ENCODE measurements around the gene STARD8. TPM values are rescaled to one million over a fixed set of nuclear protein-coding genes. Genes with fewer than 3 reads are reported as not detected.
"Not testable (repeated sequence)": the region's sequence is repeated elsewhere in the genome, so short reads cannot be mapped to it uniquely, and the experiment has no call there.

The STARD8 gene
- total RNA-seq, 1 experiment from 2014 or later, result 14.4 TPM

- DNase-seq (ENCODE audit: low read depth), result not testable (repeated sequence)
These were observed 9.0 kb downstream of the STARD8 start for GRCh38 chrX:68656473-68656872.

- DNase-seq (ENCODE audit: low read depth), result no peak
These were observed 11.1 kb downstream of the STARD8 start for GRCh38 chrX:68658530-68658929.

GRCh38 chrX:68659385-68659784 is 11.9 kb downstream of the STARD8 start:
- peak; percentile 40 for DNase-seq (ENCODE audit: low read depth)

- no peak for DNase-seq (ENCODE audit: low read depth)
These were observed 12.3 kb downstream of the STARD8 start for GRCh38 chrX:68659786-68660185.

- no peak for DNase-seq (ENCODE audit: low read depth)
These were observed 13.3 kb downstream of the STARD8 start for GRCh38 chrX:68660746-68661145.

- no peak for DNase-seq (ENCODE audit: low read depth)
These were observed 18.0 kb downstream of the STARD8 start for GRCh38 chrX:68665502-68665901.

GRCh38 chrX:68666580-68666979 is 19.1 kb downstream of the STARD8 start:
- DNase-seq (ENCODE audit: low read depth), result no peak

GRCh38 chrX:68669094-68669860 is 21.8 kb downstream of the STARD8 start:
- no peak for DNase-seq (ENCODE audit: low read depth)

- DNase-seq (ENCODE audit: low read depth), result no peak
These were observed 22.4 kb downstream of the STARD8 start for GRCh38 chrX:68669871-68670270.

- no peak for DNase-seq (ENCODE audit: low read depth)
These were observed 23.8 kb downstream of the STARD8 start for GRCh38 chrX:68671221-68671620.

- no peak for DNase-seq (ENCODE audit: low read depth)
These were observed 25.3 kb downstream of the STARD8 start for GRCh38 chrX:68672581-68673318.

GRCh38 chrX:68675571-68675970 is 28.1 kb downstream of the STARD8 start:
- no peak for DNase-seq (ENCODE audit: low read depth)

- DNase-seq (ENCODE audit: low read depth), result no peak
These were observed 28.9 kb downstream of the STARD8 start for GRCh38 chrX:68676335-68676734.

GRCh38 chrX:68677998-68678397 is 30.5 kb downstream of the STARD8 start:
- DNase-seq (ENCODE audit: low read depth), result no peak

GRCh38 chrX:68681443-68681941 is 34.0 kb downstream of the STARD8 start:
- DNase-seq (ENCODE audit: low read depth), result peak; percentile 94

- DNase-seq (ENCODE audit: low read depth), result no peak
These were observed 35.3 kb downstream of the STARD8 start for GRCh38 chrX:68682790-68683189.

GRCh38 chrX:68683580-68683979 is 36.1 kb downstream of the STARD8 start:
- DNase-seq (ENCODE audit: low read depth), result no peak

- no peak for DNase-seq (ENCODE audit: low read depth)
These were observed 36.9 kb downstream of the STARD8 start for GRCh38 chrX:68684291-68684918.

- DNase-seq (ENCODE audit: low read depth), result no peak
These were observed 37.4 kb downstream of the STARD8 start for GRCh38 chrX:68684919-68685304.

- DNase-seq (ENCODE audit: low read depth), result peak; percentile 72
These were observed 38.2 kb downstream of the STARD8 start for GRCh38 chrX:68685685-68686084.

GRCh38 chrX:68686097-68686977 is 38.9 kb downstream of the STARD8 start:
- peak; percentile 65 for DNase-seq (ENCODE audit: low read depth)

- DNase-seq (ENCODE audit: low read depth), result not testable (repeated sequence)
These were observed 41.5 kb downstream of the STARD8 start for GRCh38 chrX:68688931-68689330.

Measured in M059J (cell line).